Activated T-helper 1 cell treated with anti-CD3 and anti-CD28 coated beads, Interleukin-12 subunit alpha, Interleukin-12 subunit beta, Interleukin-2, Interleukin-4 antibody, amounts not matched to agents 30 ng/mL and 10 ng/mL and 1 ng/mL, durations not matched to agents 14 hours and 24 hours and 36 hours (primary cell): ENCODE measurements around the gene PBX4. TPM values are rescaled to one million over a fixed set of nuclear protein-coding genes. Genes with fewer than 3 reads are reported as not detected.

ENCODE experiments used
- DNase-seq: peaks from one replicate; pipeline ENCODE4 v3.0.0; 2021; ENCODE audit warnings: low spot score
- H3K27ac Mint-ChIP-seq: one replicate; pipeline ENCODE4 v1.8.0; 2021; ENCODE audit warnings: mild to moderate bottlenecking, mixed read lengths
- H3K27me3 Mint-ChIP-seq: one replicate; pipeline ENCODE4 v1.8.0; 2022; ENCODE audit warnings: mild to moderate bottlenecking, moderate library complexity, mixed read lengths; ENCODE audit not compliant: insufficient read depth
- H3K36me3 Mint-ChIP-seq: one replicate; pipeline ENCODE4 v1.8.0; 2021; ENCODE audit warnings: low read depth, mixed read lengths
- H3K4me1 Mint-ChIP-seq: one replicate; pipeline ENCODE4 v1.8.0; 2021; ENCODE audit warnings: low read depth, mixed read lengths
- H3K4me3 Mint-ChIP-seq: one replicate; pipeline ENCODE4 v1.8.0; 2021; ENCODE audit warnings: mild to moderate bottlenecking, moderate library complexity, mixed read lengths
- H3K9me3 Mint-ChIP-seq: one replicate; pipeline ENCODE4 v1.8.0; 2021; ENCODE audit warnings: mixed read lengths
- intact Hi-C: fragments of 100-400 bp; cut with micrococcal nuclease; formaldehyde crosslinking; loops from one replicate; pipeline ENCODE4 v1.15.1; 2024
- total RNA-seq: library from RNA; stranded (reverse); gene quantifications from 2 replicates; pipeline ENCODE4 v1.2.3, GENCODE V29; 2022

The PBX4 gene
- total RNA-seq, 1 donor from 2014 or later, result 29.6 TPM

DNA sequence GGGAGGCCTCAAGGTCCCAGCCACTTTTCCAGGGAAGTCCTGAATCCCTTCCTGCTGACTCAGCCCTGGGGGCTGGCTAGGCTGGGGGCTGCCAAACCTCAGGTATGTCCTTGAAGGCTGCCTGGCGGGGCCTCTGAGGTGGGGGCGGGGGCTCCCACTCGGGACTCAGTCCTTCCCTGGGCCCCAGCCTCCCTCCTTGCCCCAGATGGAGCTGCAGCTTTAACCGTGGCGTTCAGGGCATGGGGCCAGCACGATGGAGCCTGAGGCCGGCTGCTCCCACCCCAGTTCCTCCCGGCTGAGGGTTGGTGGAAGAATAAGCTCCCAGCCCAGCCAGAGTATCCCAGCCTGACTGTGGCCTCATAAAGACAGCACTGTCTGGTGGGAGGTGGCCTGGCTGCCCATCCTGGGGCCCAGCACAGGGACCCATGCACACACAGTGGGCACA is 68.0 kb downstream of the PBX4 start:
- Mint-ChIP-seq H3K9me3 (peaks cover 3% of the 10 kb centered on the region), H3K4me1 (no peaks in the 10 kb centered on the region), H3K36me3 (no peaks in the 10 kb centered on the region), H3K27me3 (no peaks in the 10 kb centered on the region), H3K4me3 (no peak overlapping the region), H3K27ac (no peak overlapping the region)
- DNase-seq, result no peak
- intact Hi-C loops, result no loop called here

DNA sequence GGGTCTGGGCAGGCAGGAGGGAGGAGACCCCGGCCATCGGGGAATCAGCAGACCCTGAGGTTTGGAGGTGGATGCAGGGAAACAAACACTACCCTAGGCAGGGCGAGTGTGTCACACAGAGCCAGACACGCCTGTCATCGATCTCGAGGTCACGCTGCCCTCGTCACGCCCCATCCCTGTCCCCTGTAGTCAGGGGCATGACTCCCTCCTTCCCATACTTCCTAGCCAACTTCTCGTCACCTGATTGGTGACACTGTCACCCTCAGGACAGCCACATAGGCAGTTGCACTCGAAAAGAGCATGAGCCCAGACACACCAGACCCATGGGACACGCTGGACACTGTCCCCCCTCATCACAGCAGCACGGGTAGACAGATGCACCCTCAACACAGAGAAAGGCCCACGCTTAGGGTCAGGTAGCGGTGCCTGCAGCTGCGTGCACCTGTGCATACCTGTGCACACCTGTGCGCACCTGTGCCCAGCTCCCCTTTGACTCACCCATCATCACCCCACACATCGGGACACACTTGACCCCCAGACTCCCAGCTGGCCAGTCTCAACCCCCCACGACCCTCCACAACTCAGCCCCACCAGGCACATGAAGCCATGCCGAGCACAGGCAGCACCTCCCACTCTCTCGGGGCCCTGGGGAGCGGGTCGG is 68.6 kb downstream of the PBX4 start:
- Mint-ChIP-seq H3K9me3 (peaks cover 3% of the 10 kb centered on the region), H3K27ac (no peak overlapping the region), H3K4me3 (no peak overlapping the region), H3K4me1 (no peaks in the 10 kb centered on the region), H3K27me3 (no peaks in the 10 kb centered on the region), H3K36me3 (no peaks in the 10 kb centered on the region)
- no peak for DNase-seq
- intact Hi-C loops, result no loop called here

DNA sequence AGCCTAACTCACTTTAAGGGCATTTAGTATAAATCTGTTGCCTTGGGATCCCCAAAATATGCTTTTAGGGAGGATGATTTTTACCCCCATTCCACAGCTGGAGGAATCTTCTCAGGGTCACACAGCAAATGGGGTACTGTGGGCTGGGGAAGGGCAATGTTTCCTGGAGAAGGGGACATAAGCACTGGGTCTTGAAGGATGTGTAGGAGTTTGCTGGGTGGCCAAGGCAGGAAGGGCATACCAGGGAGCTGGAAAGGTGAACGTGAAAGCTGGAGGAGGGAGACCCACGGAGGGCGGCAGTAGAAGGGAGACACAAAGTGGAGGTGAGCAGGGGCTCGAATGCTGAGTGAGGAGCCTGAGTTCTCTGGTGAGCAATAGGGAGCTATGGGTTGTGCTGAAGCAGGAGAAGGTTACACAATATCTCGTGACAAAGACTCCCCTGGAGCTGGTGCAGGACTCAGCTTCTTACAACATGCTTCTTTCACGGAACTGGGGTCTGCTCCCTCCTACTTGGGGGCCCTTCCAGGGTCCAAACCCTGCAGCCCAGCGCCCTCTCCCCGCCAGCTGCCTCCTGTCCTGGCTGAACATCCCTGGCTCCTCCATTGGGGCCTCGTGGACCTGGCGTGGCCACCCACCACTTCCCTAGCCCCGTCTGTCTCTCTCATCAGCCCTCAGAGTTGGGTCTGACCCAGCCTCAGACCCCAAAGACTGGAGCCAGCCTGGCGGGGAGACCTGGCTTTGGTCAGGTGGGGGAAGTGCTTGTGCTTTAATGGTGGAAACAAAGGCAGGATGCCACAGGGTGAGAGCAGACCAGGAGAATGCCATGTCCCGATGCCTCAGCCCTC is 69.3 kb downstream of the PBX4 start:
- no peaks in the 10 kb centered on the region for H3K36me3 Mint-ChIP-seq
- H3K27me3 Mint-ChIP-seq, result no peaks in the 10 kb centered on the region
- no peak for DNase-seq
- no peaks in the 10 kb centered on the region for H3K4me1 Mint-ChIP-seq
- no peak overlapping the region for H3K4me3 Mint-ChIP-seq
- H3K9me3 Mint-ChIP-seq, result peaks cover 3% of the 10 kb centered on the region
- intact Hi-C loops, result no loop called here
- no peak overlapping the region for H3K27ac Mint-ChIP-seq

DNA sequence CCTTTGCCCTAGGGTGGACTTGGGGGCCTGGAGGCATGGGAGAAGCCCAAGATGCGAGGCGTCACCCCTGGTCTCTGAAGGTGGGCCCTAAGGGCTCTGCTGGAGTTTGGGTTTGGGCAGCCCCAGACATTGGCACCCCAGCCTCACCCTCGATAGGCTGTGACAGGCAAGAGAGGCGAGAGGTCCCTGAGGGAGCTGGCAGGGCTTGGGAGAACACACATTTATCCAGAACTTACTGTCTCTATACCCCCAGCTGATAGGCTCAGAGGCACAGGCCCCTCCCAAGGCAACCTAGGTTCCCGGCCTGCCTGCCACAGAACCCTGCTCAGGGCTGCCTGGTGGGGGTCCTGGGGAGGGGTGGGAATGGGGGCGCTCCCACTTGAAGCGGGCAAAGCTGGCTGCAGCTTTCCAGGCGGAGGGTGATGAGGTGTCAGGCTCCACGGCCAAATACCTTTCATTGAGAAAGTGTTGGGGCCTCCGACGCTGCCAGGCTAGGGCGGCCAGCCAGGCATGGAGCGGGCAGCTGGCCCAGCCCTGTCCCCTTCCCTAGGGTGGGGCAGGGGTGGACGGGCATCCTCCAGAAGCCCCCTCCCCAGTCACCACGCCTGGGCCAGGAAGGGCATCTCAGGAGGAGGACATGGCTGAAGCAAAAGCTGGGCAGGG is 70.7 kb downstream of the PBX4 start:
- no peaks in the 10 kb centered on the region for H3K4me1 Mint-ChIP-seq
- no peak overlapping the region for H3K27ac Mint-ChIP-seq
- H3K36me3 Mint-ChIP-seq, result no peaks in the 10 kb centered on the region
- H3K27me3 Mint-ChIP-seq, result no peaks in the 10 kb centered on the region
- no peak for DNase-seq
- H3K9me3 Mint-ChIP-seq, result peaks cover 3% of the 10 kb centered on the region
- H3K4me3 Mint-ChIP-seq, result no peak overlapping the region
- intact Hi-C loops, result no loop called here

DNA sequence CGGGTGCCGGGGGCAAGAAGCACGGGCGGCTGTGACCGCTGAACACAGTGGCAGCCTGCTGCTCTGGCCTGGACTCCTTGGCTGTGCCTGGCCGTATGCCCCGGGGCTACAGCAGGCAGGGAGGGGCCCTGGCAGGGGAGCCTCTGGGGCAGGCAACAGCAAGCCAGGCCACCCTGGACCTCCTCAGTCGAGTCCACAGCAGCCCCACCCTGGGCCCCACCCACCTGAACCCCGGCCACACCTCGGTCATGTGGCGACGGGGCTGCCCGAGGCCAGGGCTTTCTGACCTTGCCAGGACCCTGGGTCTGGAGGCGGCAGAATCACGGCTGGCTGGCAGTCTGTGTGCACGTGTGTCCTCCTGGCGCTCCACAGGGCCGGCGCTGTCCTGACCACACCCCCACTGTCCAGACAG is 71.7 kb downstream of the PBX4 start:
- H3K4me3 Mint-ChIP-seq, result no peak overlapping the region
- H3K27me3 Mint-ChIP-seq, result peaks cover 3% of the 10 kb centered on the region
- no peaks in the 10 kb centered on the region for H3K36me3 Mint-ChIP-seq
- peaks cover 3% of the 10 kb centered on the region for H3K9me3 Mint-ChIP-seq
- no peak for DNase-seq
- no peak overlapping the region for H3K27ac Mint-ChIP-seq
- intact Hi-C loops, result no loop called here
- H3K4me1 Mint-ChIP-seq, result peaks cover 7% of the 10 kb centered on the region

DNA sequence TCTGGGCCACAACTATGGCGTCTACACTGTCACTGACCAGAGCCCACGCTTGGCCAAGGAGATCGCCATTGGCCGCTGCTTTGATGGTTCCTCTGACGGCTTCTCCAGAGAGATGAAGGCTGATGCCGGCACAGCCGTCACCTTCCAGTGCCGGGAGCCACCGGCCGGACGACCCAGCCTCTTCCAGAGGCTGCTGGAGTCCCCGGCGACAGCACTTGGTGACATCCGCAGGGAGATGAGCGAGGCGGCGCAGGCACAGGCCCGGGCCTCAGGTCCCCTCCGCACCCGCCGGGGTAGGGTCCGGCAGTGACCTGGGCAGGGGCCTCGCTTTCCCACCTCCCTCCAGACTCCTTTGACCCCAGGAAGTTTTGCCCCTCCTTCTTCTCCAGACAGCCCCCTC is 72.8 kb downstream of the PBX4 start:
- Mint-ChIP-seq H3K4me3 (no peak overlapping the region), H3K9me3 (no peaks in the 10 kb centered on the region), H3K27ac (no peak overlapping the region), H3K4me1 (peaks cover 14% of the 10 kb centered on the region), H3K36me3 (no peaks in the 10 kb centered on the region), H3K27me3 (peaks cover 3% of the 10 kb centered on the region)
- DNase-seq, result no peak
- intact Hi-C loops, result no loop called here

DNA sequence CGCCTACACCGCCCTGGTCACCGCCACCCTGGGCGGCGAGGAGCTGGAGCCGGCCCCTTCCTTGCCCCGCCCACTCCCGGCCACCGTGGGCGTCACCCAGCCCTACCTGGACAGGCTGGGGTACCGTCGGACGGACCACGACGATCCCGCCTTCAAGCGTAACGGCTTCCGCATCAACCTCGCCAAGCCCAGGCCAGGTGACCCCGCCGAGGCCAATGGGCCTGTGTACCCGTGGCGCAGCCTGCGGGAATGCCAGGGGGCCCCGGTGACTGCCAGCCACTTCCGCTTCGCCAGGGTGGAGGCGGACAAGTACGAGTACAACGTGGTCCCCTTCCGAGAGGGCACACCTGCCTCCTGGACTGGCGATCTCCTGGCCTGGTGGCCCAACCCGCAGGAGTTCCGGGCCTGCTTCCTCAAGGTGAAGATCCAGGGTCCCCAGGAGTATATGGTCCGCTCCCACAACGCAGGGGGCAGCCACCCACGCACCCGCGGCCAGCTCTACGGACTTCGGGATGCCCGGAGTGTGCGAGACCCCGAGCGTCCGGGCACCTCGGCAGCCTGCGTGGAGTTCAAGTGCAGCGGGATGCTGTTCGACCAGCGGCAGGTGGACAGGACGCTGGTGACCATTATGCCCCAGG is 73.4 kb downstream of the PBX4 start:
- no peaks in the 10 kb centered on the region for H3K36me3 Mint-ChIP-seq
- peaks cover 17% of the 10 kb centered on the region for H3K4me1 Mint-ChIP-seq
- H3K27me3 Mint-ChIP-seq, result peaks cover 3% of the 10 kb centered on the region
- H3K4me3 Mint-ChIP-seq, result no peak overlapping the region
- intact Hi-C loops, result no loop called here
- DNase-seq, result no peak
- H3K9me3 Mint-ChIP-seq, result no peaks in the 10 kb centered on the region
- H3K27ac Mint-ChIP-seq, result no peak overlapping the region

DNA sequence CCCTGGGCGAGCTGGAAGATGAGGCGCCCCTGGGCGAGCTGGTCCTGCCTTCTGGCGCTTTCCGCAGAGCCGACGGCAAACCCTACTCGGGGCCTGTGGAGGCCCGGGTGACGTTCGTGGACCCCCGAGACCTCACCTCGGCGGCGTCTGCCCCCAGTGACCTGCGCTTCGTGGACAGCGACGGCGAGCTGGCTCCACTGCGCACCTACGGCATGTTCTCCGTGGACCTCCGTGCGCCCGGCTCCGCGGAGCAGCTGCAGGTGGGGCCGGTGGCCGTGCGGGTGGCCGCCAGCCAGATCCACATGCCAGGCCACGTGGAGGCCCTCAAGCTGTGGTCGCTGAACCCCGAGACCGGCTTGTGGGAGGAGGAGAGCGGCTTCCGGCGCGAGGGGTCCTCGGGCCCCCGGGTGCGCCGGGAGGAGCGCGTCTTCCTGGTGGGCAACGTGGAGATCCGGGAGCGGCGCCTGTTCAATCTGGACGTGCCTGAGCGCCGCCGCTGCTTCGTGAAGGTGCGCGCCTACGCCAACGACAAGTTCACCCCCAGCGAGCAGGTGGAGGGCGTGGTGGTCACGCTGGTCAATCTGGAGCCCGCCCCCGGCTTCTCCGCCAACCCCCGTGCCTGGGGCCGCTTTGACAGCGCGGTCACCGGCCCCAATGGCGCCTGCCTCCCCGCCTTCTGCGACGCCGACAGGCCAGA is 74.1 kb downstream of the PBX4 start:
- intact Hi-C loops, result no loop called here
- Mint-ChIP-seq H3K36me3 (no peaks in the 10 kb centered on the region), H3K27me3 (peaks cover 3% of the 10 kb centered on the region), H3K9me3 (no peaks in the 10 kb centered on the region), H3K27ac (no peak overlapping the region), H3K4me1 (peaks cover 17% of the 10 kb centered on the region), H3K4me3 (no peak overlapping the region)
- DNase-seq, result no peak

DNA sequence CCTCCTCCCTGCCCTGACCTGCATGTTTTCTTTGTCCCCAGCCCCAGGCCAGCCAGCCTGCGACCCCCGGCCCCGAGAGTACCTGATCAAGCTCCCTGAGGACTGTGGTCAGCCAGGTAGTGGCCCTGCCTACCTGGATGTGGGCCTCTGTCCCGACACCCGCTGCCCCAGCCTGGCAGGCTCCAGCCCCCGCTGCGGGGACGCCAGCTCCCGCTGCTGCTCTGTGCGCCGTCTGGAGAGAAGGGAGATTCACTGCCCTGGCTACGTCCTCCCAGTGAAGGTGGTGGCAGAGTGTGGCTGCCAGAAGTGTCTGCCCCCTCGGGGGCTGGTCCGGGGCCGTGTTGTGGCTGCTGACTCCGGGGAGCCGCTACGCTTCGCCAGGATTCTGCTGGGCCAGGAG is 74.8 kb downstream of the PBX4 start:
- intact Hi-C loops, result no loop called here
- H3K4me3 Mint-ChIP-seq, result no peak overlapping the region
- no peak for DNase-seq
- H3K4me1 Mint-ChIP-seq, result peaks cover 20% of the 10 kb centered on the region
- no peaks in the 10 kb centered on the region for H3K36me3 Mint-ChIP-seq
- no peak overlapping the region for H3K27ac Mint-ChIP-seq
- H3K27me3 Mint-ChIP-seq, result peaks cover 10% of the 10 kb centered on the region
- H3K9me3 Mint-ChIP-seq, result no peaks in the 10 kb centered on the region

DNA sequence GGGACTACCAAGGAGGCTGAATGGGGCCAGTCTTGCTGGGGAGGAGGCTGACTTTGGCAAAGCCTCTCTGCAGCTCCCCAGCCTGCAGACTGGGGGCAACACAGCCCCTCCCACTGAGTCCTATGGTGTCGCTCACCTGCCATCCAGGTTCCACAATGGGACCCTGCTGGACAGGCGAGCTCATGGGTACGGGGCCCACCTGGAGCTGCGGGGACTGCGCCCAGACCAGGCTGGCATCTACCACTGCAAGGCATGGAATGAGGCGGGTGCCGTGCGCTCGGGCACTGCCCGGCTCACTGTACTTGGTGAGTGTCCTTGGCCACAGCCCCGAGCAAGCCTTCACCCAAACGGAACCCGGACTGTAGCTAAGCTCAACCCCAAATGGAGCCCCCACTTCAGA is 75.4 kb downstream of the PBX4 start:
- Mint-ChIP-seq H3K36me3 (no peaks in the 10 kb centered on the region), H3K4me3 (no peak overlapping the region), H3K27ac (no peak overlapping the region), H3K9me3 (no peaks in the 10 kb centered on the region), H3K4me1 (peaks cover 23% of the 10 kb centered on the region), H3K27me3 (peaks cover 11% of the 10 kb centered on the region)
- intact Hi-C loops, result no loop called here
- no peak for DNase-seq

DNA sequence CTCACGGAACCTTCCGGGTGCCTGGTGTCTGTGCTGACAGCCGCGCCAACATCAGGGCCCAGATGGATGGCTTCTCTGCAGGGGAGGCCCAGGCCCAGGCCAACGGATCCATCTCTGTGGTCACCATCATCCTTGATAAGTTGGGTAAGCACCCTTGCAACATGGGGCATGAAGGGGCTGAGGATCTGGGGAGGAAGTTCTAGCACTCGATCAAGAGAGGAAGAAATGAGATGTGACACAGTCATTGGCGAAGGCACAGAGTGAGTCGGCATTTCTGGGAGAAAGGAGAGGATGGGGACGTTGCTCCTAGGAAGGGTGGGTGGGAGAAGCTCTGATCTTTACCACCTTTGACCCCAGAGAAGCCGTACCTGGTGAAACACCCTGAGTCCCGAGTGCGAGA is 76.0 kb downstream of the PBX4 start:
- H3K4me1 Mint-ChIP-seq, result peaks cover 26% of the 10 kb centered on the region
- intact Hi-C loops, result no loop called here

DNA sequence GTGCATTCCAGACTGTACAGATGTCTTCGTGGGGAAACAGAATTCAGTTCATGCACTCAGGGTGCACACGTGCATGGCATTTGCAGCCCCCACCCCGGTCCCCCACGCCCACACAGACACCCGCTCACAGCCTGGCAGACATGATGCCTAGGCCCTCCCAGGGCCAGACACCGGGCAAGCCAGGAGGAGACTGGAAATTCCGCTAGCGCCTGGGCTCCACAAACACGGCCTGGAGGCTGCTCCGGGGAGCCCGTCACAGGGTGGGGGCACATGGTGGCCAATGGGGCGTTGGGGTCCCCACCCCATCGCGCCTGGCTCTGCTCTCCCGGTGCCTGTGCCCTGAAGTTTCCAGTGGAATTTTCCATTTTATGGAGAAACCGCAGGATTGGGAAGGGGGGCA is 76.9 kb downstream of the PBX4 start:
- H3K36me3 Mint-ChIP-seq, result peaks cover 2% of the 10 kb centered on the region
- H3K4me3 Mint-ChIP-seq, result no peak overlapping the region
- DNase-seq, result no peak
- H3K9me3 Mint-ChIP-seq, result no peaks in the 10 kb centered on the region
- intact Hi-C loops, result loop anchor here (1.0 to 2.0 kb wide), 5 partner anchors 25 to 101 kb away; partner anchors contain the start of genes GMIP, NDUFA13 and PBX4
- H3K27ac Mint-ChIP-seq, result no peak overlapping the region
- peaks cover 27% of the 10 kb centered on the region for H3K4me1 Mint-ChIP-seq
- H3K27me3 Mint-ChIP-seq, result peaks cover 18% of the 10 kb centered on the region

More for the DNA sequence above, 76.0 kb downstream of the PBX4 start:
- H3K36me3 Mint-ChIP-seq, result no peaks in the 10 kb centered on the region
- H3K27me3 Mint-ChIP-seq, result peaks cover 14% of the 10 kb centered on the region
- no peaks in the 10 kb centered on the region for H3K9me3 Mint-ChIP-seq
- H3K4me3 Mint-ChIP-seq, result no peak overlapping the region
- no peak overlapping the region for H3K27ac Mint-ChIP-seq
- no peak for DNase-seq
